Duodenal mucosa (tissue), 2 donors: Measurements from ENCODE around the gene FOXO3.

Source experiments
- H3K27ac ChIP-seq: one replicate; pipeline ENCODE4 v1.7.0; 2013; ENCODE audit warnings: low read depth, low read length
- H3K27me3 ChIP-seq, 2 donors: one replicate each; pipeline ENCODE4 v1.7.0; 2013; ENCODE audit warnings: low read length in 2 of 2, control low read depth in 1 of 2; ENCODE audit not compliant: insufficient read depth in 2 of 2, control insufficient read depth in 1 of 2
- H3K36me3 ChIP-seq, 2 donors: one replicate each; pipeline ENCODE4 v1.7.0; 2013; ENCODE audit warnings: low read length in 2 of 2, control low read depth in 1 of 2; ENCODE audit not compliant: insufficient read depth in 2 of 2, control insufficient read depth in 1 of 2
- H3K4me1 ChIP-seq, 2 donors: one replicate each; pipeline ENCODE4 v1.7.0; 2013; ENCODE audit warnings: low read length in 2 of 2, control low read depth in 1 of 2; ENCODE audit not compliant: insufficient read depth in 2 of 2, control insufficient read depth in 1 of 2
- H3K4me3 ChIP-seq, 2 donors: one replicate each; pipeline ENCODE4 v1.7.0; 2013; ENCODE audit warnings: low read length in 2 of 2, low read depth in 1 of 2
- H3K9ac ChIP-seq, 2 donors: one replicate each; pipeline ENCODE4 v1.7.0; 2013; ENCODE audit warnings: low read length in 2 of 2, low read depth in 1 of 2
- H3K9me3 ChIP-seq, 2 donors: one replicate each; pipeline ENCODE4 v1.7.0; 2013; ENCODE audit warnings: low read length in 2 of 2, control low read depth in 1 of 2; ENCODE audit not compliant: control insufficient read depth in 1 of 2

Gene FOXO3

DNA sequence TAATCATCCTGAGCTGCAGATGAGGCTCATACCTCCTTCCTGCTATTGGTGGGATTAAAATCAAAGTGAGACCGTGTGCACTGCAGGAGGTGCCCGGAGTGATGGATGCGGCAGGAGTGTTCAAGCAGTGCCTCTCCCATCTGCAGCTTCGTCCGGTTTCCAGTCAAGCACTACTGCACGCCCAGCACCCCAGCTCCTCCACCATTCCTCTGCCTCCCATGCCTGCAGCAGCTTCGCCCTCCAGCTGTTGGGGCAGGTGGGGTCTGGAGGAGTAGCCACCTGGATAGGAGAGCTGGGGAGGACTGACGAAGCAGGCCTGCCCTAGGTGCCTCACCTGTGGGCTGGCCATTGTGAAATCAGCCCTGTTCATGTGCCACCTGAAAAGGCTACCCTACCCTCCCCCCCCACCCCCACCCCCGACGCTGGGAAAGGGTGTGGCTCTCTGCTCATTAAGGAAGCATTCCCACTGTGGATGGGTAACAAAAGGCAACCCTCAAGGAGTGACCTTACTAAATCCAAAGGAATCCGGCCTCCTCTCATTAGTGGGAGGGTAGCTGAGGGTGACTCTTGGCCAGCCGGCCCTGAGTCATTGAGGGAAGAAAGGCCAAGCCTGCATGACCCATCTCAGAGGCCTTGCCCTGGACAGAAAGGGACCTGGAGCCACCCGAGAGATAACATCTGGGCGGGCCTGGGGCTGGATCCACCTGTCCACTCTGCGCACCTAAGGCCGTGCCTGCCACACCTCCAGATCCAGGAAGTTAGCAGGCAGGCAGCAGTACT, 171.6 kb downstream of the FOXO3 start:
- H3K27me3 ChIP-seq, result no peaks in the 10 kb centered on the region
- H3K4me3 ChIP-seq, result no peak overlapping the region
- peaks cover 35 to 40% of the 10 kb centered on the region in 2 donors for H3K4me1 ChIP-seq
- no peaks in the 10 kb centered on the region for H3K9me3 ChIP-seq
- H3K27ac ChIP-seq, result no peak overlapping the region
- no peak overlapping the region for H3K9ac ChIP-seq
- no peaks in the 10 kb centered on the region for H3K36me3 ChIP-seq

GRCh38 chr6:108733051-108733450, 172.3 kb downstream of the FOXO3 start:
- H3K27ac ChIP-seq, result no peak overlapping the region
- no peak overlapping the region for H3K4me3 ChIP-seq
- H3K9me3 ChIP-seq, result no peaks in the 10 kb centered on the region
- H3K9ac ChIP-seq, result no peak overlapping the region
- H3K4me1 ChIP-seq, result peaks cover 38 to 40% of the 10 kb centered on the region in 2 donors
- no peaks in the 10 kb centered on the region for H3K27me3 ChIP-seq
- H3K36me3 ChIP-seq, result no peaks in the 10 kb centered on the region

GRCh38 chr6:108733706-108734265, 173.1 kb downstream of the FOXO3 start:
- Histone ChIP-seq H3K9ac (no peak overlapping the region), H3K36me3 (no peaks in the 10 kb centered on the region), H3K27ac (no peak overlapping the region), H3K4me3 (no peak overlapping the region), H3K27me3 (no peaks in the 10 kb centered on the region), H3K9me3 (no peaks in the 10 kb centered on the region), H3K4me1 (peaks cover 38 to 40% of the 10 kb centered on the region in 2 donors)
